Keratinocyte (primary cell): Measurements from ENCODE around the gene ANO10. TPM values are rescaled to one million over a fixed set of nuclear protein-coding genes. Genes with fewer than 3 reads are reported as not detected.
"Not testable (repeated sequence)": the region's sequence is repeated elsewhere in the genome, so short reads cannot be mapped to it uniquely, and the experiment has no call there.

ENCODE experiments used
- DNase-seq: peaks from one replicate; pipeline ENCODE4 v3.0.0-alpha.2; 2011; ENCODE audit warnings: low read depth, missing footprints, low spot score
- FAIRE-seq: peaks from 2 replicates; lab custom pipeline; 2011; peaks lifted over from hg19 to GRCh38; lab: Jason Lieb, UNC
- H2AFZ ChIP-seq: 2 replicates; pipeline ENCODE4 v1.6.0; 2012; ENCODE audit warnings: low read length, control low read depth, inconsistent platforms; ENCODE audit not compliant: control insufficient read depth
- H3K27ac ChIP-seq: 2 replicates; pipeline ENCODE4 v1.5.1; 2011; ENCODE audit warnings: low read length; ENCODE audit not compliant: control insufficient read depth, insufficient read depth
- H3K27me3 ChIP-seq: 3 replicates; pipeline ENCODE4 v1.6.0; 2011; ENCODE audit warnings: low read length; ENCODE audit not compliant: control insufficient read depth, insufficient read depth; ENCODE audit errors: extremely low read depth
- H3K36me3 ChIP-seq, 2 experiments: 2 replicates in 1 of 2; 3 replicates in 1 of 2; pipeline ENCODE4 v1.5.1; 2011; ENCODE audit warnings: low read length in 2 of 2, mild to moderate bottlenecking in 1 of 2; ENCODE audit not compliant: control insufficient read depth in 2 of 2, insufficient read depth in 2 of 2; ENCODE audit errors: extremely low read depth in 1 of 2
- H3K4me1 ChIP-seq: 3 replicates; pipeline ENCODE4 v1.5.1; 2011; ENCODE audit warnings: low read length; ENCODE audit not compliant: control insufficient read depth, insufficient read depth; ENCODE audit errors: extremely low read depth
- H3K4me2 ChIP-seq: 3 replicates; pipeline ENCODE4 v1.6.0; 2011; ENCODE audit warnings: low read depth, low read length; ENCODE audit not compliant: control insufficient read depth, insufficient read depth; ENCODE audit errors: extremely low read depth
- H3K4me3 ChIP-seq, 3 experiments: fragments of 200-600 bp in 1 of 3; sonication (generic) in 1 of 3; 2 replicates in 2 of 3; 3 replicates in 1 of 3; pipeline ENCODE4 v1.5.1; 2011 to 2016; ENCODE audit warnings: low read length in 3 of 3, mild to moderate bottlenecking in 3 of 3, control low read depth in 2 of 3, inconsistent platforms in 1 of 3, low read depth in 1 of 3, mixed read lengths in 1 of 3, mixed run types in 1 of 3, moderate library complexity in 1 of 3; ENCODE audit not compliant: control insufficient read depth in 2 of 3, insufficient read depth in 2 of 3; ENCODE audit errors: extremely low read depth in 1 of 3
- H3K79me2 ChIP-seq: 2 replicates; pipeline ENCODE4 v1.6.0; 2012; ENCODE audit warnings: low read length; ENCODE audit not compliant: control insufficient read depth, insufficient read depth
- H3K9ac ChIP-seq: 3 replicates; pipeline ENCODE4 v1.6.0; 2011; ENCODE audit warnings: low read length; ENCODE audit not compliant: control insufficient read depth, insufficient read depth; ENCODE audit errors: extremely low read depth
- H3K9me1 ChIP-seq: 3 replicates; pipeline ENCODE4 v1.6.0; 2011; ENCODE audit warnings: low read length; ENCODE audit not compliant: control insufficient read depth, insufficient read depth; ENCODE audit errors: extremely low read depth
- H3K9me3 ChIP-seq: 2 replicates; pipeline ENCODE4 v1.5.1; 2012; ENCODE audit warnings: low read depth, low read length; ENCODE audit not compliant: control insufficient read depth
- H4K20me1 ChIP-seq: 3 replicates; pipeline ENCODE4 v1.6.0; 2011; ENCODE audit warnings: low read length; ENCODE audit not compliant: control insufficient read depth, insufficient read depth; ENCODE audit errors: extremely low read depth
- CTCF ChIP-seq, 3 experiments: IDR thresholded peaks in 1 of 3; conservative IDR thresholded peaks in 1 of 3; optimal IDR thresholded peaks in 1 of 3; 2 replicates in 2 of 3; 3 replicates in 1 of 3; pipeline versions ENCODE3 to v1.5.1; 2011; ENCODE audit warnings: low read length in 3 of 3, mild to moderate bottlenecking in 3 of 3, moderate library complexity in 2 of 3, control low read depth in 1 of 3, inconsistent platforms in 1 of 3; ENCODE audit not compliant: insufficient read depth in 2 of 3; ENCODE audit errors: extremely low read depth in 1 of 3
- EZH2 ChIP-seq: IDR thresholded peaks from one replicate; pipeline ENCODE4 v1.6.1; 2012; ENCODE audit warnings: inconsistent platforms, mild to moderate bottlenecking, low read length, moderate library complexity
- dilution Hi-C: fragments of 300-500 bp; cut with MboI; formaldehyde crosslinking; loops from one replicate; pipeline ENCODE4 v1.7.0; 2020; ENCODE audit warnings: low sequenced_read_pairs; ENCODE audit not compliant: extremely low pct_ligation_motif_present
- polyA plus RNA-seq, 5 experiments: library from polyadenylated mRNA; depleted of rRNA in 3 of 5; stranded (reverse) in 3 of 5; stranded (forward) in 1 of 5; unstranded in 1 of 5; fragments of >200 nt; gene quantifications; 1 replicate in 1 of 5; 2 replicates in 3 of 5; 3 replicates in 1 of 5; pipeline versions ENCODE4 v1.2.1 to v1.2.3, GENCODE V29; 2011 to 2012; ENCODE audit warnings: missing spikeins in 2 of 5, low read depth in 1 of 5, low replicate concordance in 1 of 5

The ANO10 gene
- polyA plus RNA-seq, 1 donor (not counting 4 experiments of a cell fraction or from before 2014, with no cell fraction given), result 48.8 TPM

GRCh38 chr3:43661376-43661775, 39.6 kb upstream of the ANO10 start:
- H3K4me1 ChIP-seq, H4K20me1 ChIP-seq, dilution Hi-C loops, H3K4me2 ChIP-seq, H3K9me3 ChIP-seq, H2AFZ ChIP-seq, H3K9me1 ChIP-seq, H3K36me3 ChIP-seq, H3K27ac ChIP-seq, H3K4me3 ChIP-seq, FAIRE-seq, H3K9ac ChIP-seq, H3K27me3 ChIP-seq, DNase-seq, H3K79me2 ChIP-seq: not testable (repeated sequence)

GRCh38 chr3:43659250-43659880, 37.6 kb upstream of the ANO10 start:
- H3K4me3 ChIP-seq, result no peak overlapping the region
- no peaks in the 10 kb centered on the region for H3K36me3 ChIP-seq
- H4K20me1 ChIP-seq, result no peaks in the 10 kb centered on the region
- dilution Hi-C loops, result no loop called here
- H2AFZ ChIP-seq, result no peak overlapping the region
- no peak for FAIRE-seq
- TF ChIP-seq EZH2 (no peak), CTCF (optimal IDR thresholded peaks at IDR 0.05 in 1 of 3, IDR thresholded peaks at IDR 0.05 in 1 of 3, conservative IDR thresholded peaks at IDR 0.05 in 1 of 3; ENCODE audit: extremely low read depth in 1 of 3, insufficient read depth in 2 of 3, low read length in 3 of 3) (no peak)
- H3K27me3 ChIP-seq, result no peaks in the 10 kb centered on the region
- no peak overlapping the region for H3K9ac ChIP-seq
- no peak overlapping the region for H3K4me2 ChIP-seq
- H3K9me1 ChIP-seq, result no peaks in the 10 kb centered on the region
- no peaks in the 10 kb centered on the region for H3K4me1 ChIP-seq
- no peak overlapping the region for H3K27ac ChIP-seq
- no peak for DNase-seq
- H3K9me3 ChIP-seq, result no peaks in the 10 kb centered on the region
- H3K79me2 ChIP-seq, result no peaks in the 10 kb centered on the region

- H3K4me1 ChIP-seq, H3K9ac ChIP-seq, H4K20me1 ChIP-seq, H3K9me1 ChIP-seq, H3K9me3 ChIP-seq, DNase-seq, H3K27ac ChIP-seq, H3K4me3 ChIP-seq, H2AFZ ChIP-seq, H3K36me3 ChIP-seq, FAIRE-seq, H3K27me3 ChIP-seq, H3K79me2 ChIP-seq, dilution Hi-C loops, H3K4me2 ChIP-seq: not testable (repeated sequence)
Measured at GRCh38 chr3:43656390-43656789, 34.6 kb upstream of the ANO10 start.
